GM19452 (cell line): ENCODE results near the gene PDZD2.

ENCODE experiments used
- ATAC-seq: cut with Tn5 transposase; IDR thresholded peaks from one replicate; pipeline ENCODE4 v1.9.1; 2021; ENCODE audit not compliant: unreplicated experiment

Gene PDZD2

GRCh38 chr5:32123058-32123805, 484.3 kb downstream of the PDZD2 start:
- ATAC-seq = peak; percentile 53

GRCh38 chr5:32123889-32124676, 485.2 kb downstream of the PDZD2 start:
- ATAC-seq = no peak

DNA sequence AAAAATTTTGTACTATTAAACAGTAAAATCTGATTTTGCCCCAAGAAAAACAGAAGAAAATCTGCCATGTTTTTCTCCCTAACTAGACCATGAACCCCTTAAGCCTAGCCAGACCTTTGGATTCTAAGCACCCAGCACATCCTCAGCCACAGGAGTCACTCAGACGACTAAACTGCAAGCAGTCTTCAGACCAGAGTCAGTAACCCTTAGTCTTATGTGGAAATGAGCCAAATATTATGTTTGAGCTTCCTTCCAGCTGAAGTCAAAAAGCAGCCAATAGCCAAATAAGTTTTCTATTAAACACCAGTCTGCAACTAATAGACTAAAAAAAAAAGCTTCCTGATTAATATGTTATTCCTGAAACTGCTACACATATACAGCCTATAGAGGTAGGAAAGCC, 487.8 kb downstream of the PDZD2 start:
- ATAC-seq = no peak

GRCh38 chr5:32127711-32128110, 488.8 kb downstream of the PDZD2 start:
- no peak for ATAC-seq

DNA sequence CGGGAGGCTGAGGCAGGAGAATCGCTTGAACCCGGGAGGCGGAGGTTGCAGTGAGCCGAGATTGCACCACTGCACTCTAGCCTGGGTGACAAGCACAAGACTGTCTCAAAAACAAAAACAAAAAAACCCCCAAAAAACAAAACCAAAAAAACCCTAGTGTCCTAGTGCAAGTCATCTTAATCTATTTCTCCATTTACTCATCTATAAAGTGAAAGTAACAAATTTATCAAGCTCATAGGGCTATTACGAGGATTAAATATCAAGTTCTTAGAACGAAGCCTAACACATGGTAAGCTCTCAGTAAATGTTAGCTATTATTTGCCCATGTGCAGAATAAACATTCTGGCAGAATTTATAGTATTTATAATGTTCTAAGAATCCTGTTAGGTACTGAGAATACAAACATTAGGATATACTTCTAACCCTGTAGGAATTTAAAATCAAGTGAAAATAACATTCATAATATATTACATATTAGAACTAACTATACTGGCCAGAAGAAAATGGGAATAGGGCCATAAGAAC, 490.2 kb downstream of the PDZD2 start:
- no peak for ATAC-seq

- no peak for ATAC-seq
Observed at GRCh38 chr5:32130865-32131264, 491.9 kb downstream of the PDZD2 start.

DNA sequence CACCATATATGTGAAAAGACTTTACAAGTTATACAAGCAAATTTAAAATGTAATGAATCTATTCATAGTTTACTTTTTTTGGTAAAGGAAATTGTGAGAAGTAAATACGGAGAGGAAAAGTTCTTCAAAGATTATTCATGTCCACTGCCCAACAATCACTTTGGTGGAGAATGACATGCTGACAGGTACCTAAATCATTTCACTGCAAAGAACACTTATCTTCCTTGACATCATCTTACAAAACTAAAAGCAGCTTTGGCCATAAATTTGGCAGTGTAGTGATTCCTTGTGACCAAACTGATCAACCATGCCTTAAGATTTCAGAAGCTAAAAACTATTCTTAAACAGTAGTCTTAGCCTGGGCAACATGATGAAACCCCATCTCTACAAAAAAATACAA, 492.7 kb downstream of the PDZD2 start:
- no peak for ATAC-seq

- ATAC-seq = no peak
Observed at GRCh38 chr5:32132757-32133156, 493.8 kb downstream of the PDZD2 start.

DNA sequence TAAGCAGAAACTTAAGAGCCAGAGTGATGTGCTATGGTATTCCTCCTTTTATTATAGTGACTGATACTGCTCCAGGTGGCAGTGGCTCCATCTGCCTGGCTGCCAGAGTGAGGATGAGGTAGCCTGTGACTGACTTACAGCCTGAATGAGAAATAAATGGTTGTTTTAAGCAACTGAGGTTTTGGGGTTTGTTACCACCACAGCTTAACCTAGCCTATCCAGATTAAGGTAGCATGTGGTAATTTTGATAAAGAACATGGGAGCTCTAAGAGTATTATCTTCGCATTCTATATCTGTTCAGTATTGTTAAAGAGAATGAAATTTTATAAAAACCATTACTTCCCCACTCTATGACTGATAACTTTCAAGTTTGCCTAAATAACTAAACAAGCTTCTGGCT, 496.2 kb downstream of the PDZD2 start:
- no peak for ATAC-seq

- no peak for ATAC-seq
Observed at GRCh38 chr5:32136342-32136741, 497.4 kb downstream of the PDZD2 start.

GRCh38 chr5:32138839-32139493, 500.0 kb downstream of the PDZD2 start:
- no peak for ATAC-seq

DNA sequence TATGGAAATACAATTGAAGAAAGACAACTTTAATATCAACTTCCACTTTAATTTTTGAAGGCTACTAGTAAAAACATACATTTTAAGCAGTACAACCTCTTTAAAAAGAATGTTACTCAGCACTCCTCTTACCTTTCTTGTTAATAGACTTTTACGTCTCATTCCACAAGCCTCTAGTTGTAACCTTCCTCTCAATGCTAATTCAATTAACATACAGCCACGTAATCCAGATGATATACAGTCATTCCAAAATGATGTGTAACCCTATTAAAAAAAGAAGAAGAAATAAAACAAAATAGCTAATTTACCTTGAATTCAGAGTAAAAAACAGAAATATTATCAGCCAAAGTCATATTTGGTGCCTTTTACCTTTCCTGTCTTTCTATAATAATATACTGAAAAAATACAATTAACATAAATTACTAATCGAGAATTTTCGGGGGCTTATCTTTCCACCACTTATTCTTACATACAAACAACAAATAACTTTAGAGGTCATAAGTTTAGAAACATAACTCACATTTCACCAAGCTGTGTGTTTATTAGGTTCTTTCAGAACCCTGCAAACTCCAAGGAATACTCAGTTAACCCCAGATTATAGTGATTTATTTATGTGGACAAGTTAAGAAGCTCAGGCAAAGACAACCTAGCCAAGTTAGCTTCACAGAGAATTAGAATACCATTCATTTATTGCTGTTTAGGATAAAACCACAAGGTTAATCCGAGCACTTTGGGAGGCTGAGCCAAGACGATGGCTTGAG, 504.9 kb downstream of the PDZD2 start:
- no peak for ATAC-seq

- ATAC-seq = no peak
Observed at GRCh38 chr5:32144378-32145207, 505.7 kb downstream of the PDZD2 start.

DNA sequence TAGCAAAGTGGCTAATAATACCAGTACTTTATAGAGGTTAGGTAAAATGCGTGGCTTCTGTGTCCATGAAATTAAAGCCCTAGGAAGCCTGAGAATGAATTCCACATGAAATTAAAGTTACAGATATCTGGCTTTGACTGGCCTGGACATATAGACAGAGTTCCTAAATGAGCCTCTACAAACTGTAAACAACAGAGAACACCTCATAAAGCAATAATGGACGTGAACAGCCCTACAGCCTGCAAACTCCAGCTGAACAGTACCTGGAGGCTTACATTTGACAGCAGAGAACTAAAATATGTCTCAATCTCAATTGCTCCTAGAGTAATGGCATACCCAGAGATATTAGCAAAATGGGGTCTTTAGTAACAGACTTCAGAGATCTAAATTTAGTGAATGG, 506.4 kb downstream of the PDZD2 start:
- ATAC-seq = no peak

- no peak for ATAC-seq
Observed at GRCh38 chr5:32147236-32147635, 508.3 kb downstream of the PDZD2 start.

GRCh38 chr5:32147959-32148358, 509.0 kb downstream of the PDZD2 start:
- ATAC-seq = no peak

DNA sequence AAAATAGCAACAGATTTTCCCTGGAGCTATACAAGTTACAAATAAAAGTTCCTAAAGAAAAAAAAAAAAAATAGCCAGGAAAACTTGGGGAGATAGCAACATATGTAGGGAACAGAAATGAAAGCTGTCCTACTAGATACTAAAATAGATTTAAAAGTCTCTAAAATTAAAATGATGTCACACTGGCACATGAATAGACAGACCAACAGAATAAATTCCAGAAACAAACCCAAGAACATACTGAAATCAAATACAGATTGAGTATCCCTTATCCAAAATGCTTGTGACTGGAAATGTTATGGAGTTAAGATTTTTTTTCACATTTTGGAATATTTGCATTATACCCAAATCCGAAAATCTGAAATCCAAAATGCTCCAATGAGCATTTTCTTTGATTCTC, 511.4 kb downstream of the PDZD2 start:
- ATAC-seq = no peak

DNA sequence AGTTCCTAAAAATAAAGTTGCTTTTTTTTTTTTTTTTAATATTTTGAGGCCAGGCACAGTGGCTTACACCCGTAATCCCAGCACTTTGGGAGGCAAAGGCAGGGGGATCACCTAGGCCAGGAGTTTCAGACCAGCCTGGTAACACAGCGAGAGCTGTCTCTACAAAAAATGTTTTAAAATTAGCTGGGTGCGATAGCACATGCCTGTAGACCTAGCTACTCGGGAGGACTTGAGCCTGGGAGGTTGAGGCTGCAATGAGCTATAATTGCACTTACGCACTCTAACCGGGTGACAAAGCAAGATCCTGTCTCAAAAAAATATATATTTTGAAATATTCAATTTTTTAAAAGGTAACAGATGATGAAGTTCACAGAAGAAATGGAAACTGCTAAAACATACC, 512.3 kb downstream of the PDZD2 start:
- ATAC-seq = no peak

- ATAC-seq = no peak
Observed at GRCh38 chr5:32153723-32154122, 514.8 kb downstream of the PDZD2 start.

- ATAC-seq = no peak
Observed at GRCh38 chr5:32155211-32155610, 516.3 kb downstream of the PDZD2 start.
